Lung (tissue), 12 donors: ENCODE results near the gene KRTAP3-1. TPM values are rescaled to one million over a fixed set of nuclear protein-coding genes. Genes with fewer than 3 reads are reported as not detected.

Experiments used
- ATAC-seq: fragments of 200-7000 bp; cut with Tn5 transposase; one replicate; pipeline ENCODE4 v1.9.1; 2020; ENCODE audit warnings: moderate number of reproducible peaks; ENCODE audit not compliant: insufficient read depth, low FRiP score
- DNase-seq, 3 donors: peaks; one replicate each; pipeline ENCODE4 v3.0.0-alpha.2; 2013 to 2017
- H3K27ac ChIP-seq, 2 donors: one replicate each; pipeline ENCODE4 v1.5.1; 2013; ENCODE audit warnings: mild to moderate bottlenecking in 2 of 2, moderate library complexity in 2 of 2, control low read depth in 1 of 2, inconsistent platforms in 1 of 2, low read depth in 1 of 2, low read length in 1 of 2
- H3K27me3 ChIP-seq, 3 donors: one replicate each; pipeline ENCODE4 v1.5.1; 2013; ENCODE audit warnings: low read length in 2 of 3; ENCODE audit not compliant: control insufficient read depth in 3 of 3, insufficient read depth in 3 of 3
- H3K36me3 ChIP-seq, 4 donors: one replicate each; pipeline ENCODE4 v1.5.1; 2013; ENCODE audit warnings: low read length in 4 of 4, mild to moderate bottlenecking in 1 of 4, moderate library complexity in 1 of 4; ENCODE audit not compliant: control insufficient read depth in 4 of 4, insufficient read depth in 4 of 4
- H3K4me1 ChIP-seq, 5 donors: one replicate each; pipeline ENCODE4 v1.5.1; 2013; ENCODE audit warnings: low read length in 5 of 5, mild to moderate bottlenecking in 2 of 5, moderate library complexity in 1 of 5; ENCODE audit not compliant: control insufficient read depth in 5 of 5, insufficient read depth in 5 of 5
- H3K4me3 ChIP-seq: one replicate; pipeline ENCODE4 v1.5.1; 2013; ENCODE audit warnings: mild to moderate bottlenecking, control low read depth, moderate library complexity
- H3K9ac ChIP-seq, 2 donors: one replicate each; pipeline ENCODE4 v1.5.1; 2013; ENCODE audit warnings: low read length in 2 of 2, control low read depth in 1 of 2; ENCODE audit not compliant: insufficient read depth in 1 of 2
- H3K9me3 ChIP-seq, 4 donors: one replicate each; pipeline ENCODE4 v1.5.1; 2013; ENCODE audit warnings: low read length in 3 of 4, mild to moderate bottlenecking in 1 of 4, moderate library complexity in 1 of 4; ENCODE audit not compliant: control insufficient read depth in 4 of 4, insufficient read depth in 3 of 4
- CTCF ChIP-seq: IDR thresholded peaks from 2 replicates; pipeline ENCODE4 v1.5.1; 2012; ENCODE audit warnings: mild to moderate bottlenecking; ENCODE audit errors: control extremely low read depth, extremely low read depth
- WGBS, 2 donors: extraction: QIAGEN DNeasy Blood & Tissue Kit; methylation state at CpG; one replicate each; pipeline ENCODE4 v1.1.7; 2013; 5-methylcytosine and 5-hydroxymethylcytosine counted together
- polyA plus RNA-seq, 2 donors: library from polyadenylated mRNA; stranded (reverse); fragments of 200-250 nt; gene quantifications; one replicate each; pipeline ENCODE4 v1.2.1, GENCODE V29; 2013
- total RNA-seq, 2 donors: library from RNA; depleted of rRNA in 1 of 2; stranded (reverse); fragments of >200 nt in 1 of 2; gene quantifications; one replicate each; pipeline ENCODE4 v1.2.1, GENCODE V29; 2014 to 2021
- donor health status: control.
- donor health status: control.
- donor health status: Bipolar disorder and iron deficiency.
- donor health status: healthy.
- donor health status: DM: yes; HTN: yes; CAD: no.

The KRTAP3-1 gene
- total and polyA plus RNA-seq, 4 donors, result not detected

GRCh38 chr17:40975516-40975915, 33.4 kb downstream of the KRTAP3-1 start:
- peaks cover 0 to 3% (median 2%) of the 10 kb centered on the region in 5 donors for H3K4me1 ChIP-seq
- ATAC-seq (no peak), DNase-seq (no peak)
- no peaks in the 10 kb centered on the region for H3K9me3 ChIP-seq
- peaks cover 0 to 4% (median 0%) of the 10 kb centered on the region in 3 donors for H3K27me3 ChIP-seq
- H3K27ac ChIP-seq, result no peak overlapping the region
- H3K4me3 ChIP-seq, result no peak overlapping the region
- no peak overlapping the region for H3K9ac ChIP-seq
- H3K36me3 ChIP-seq, result no peaks in the 10 kb centered on the region
- no peak for TF ChIP-seq CTCF

DNA sequence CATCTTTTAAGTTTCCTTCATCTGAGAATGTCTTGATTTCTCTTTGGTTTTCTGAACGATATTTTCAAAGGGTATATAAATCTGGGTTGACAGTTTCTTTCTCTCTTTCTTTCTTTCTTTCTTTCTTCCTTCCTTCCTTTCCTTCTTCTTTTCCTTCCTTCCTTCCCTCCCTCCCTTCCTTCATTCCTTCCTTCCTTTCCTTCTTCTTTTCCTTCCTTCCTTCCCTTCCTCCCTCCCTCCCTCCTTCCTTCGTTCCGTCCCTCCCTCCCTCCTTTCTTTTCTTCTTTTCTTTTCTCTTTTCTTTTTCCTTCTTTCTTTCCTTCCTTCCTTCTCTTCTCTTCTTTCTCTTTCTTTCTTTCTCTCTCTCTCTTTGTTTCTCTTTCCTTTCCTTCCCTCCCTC, 34.6 kb downstream of the KRTAP3-1 start:
- no peak for ATAC-seq
- no peaks in the 10 kb centered on the region for H3K9me3 ChIP-seq
- no peak overlapping the region for H3K9ac ChIP-seq
- peaks cover 0 to 1% (median 0%) of the 10 kb centered on the region in 5 donors for H3K4me1 ChIP-seq
- DNase-seq, result no peak
- H3K36me3 ChIP-seq, result no peaks in the 10 kb centered on the region
- peaks cover 0 to 4% (median 0%) of the 10 kb centered on the region in 3 donors for H3K27me3 ChIP-seq
- H3K4me3 ChIP-seq, result no peak overlapping the region
- no peak for TF ChIP-seq CTCF
- WGBS, 2 donors, result 74 to 93% methylated on average over 3 of the region's 3 CpGs
- no peak overlapping the region for H3K27ac ChIP-seq

DNA sequence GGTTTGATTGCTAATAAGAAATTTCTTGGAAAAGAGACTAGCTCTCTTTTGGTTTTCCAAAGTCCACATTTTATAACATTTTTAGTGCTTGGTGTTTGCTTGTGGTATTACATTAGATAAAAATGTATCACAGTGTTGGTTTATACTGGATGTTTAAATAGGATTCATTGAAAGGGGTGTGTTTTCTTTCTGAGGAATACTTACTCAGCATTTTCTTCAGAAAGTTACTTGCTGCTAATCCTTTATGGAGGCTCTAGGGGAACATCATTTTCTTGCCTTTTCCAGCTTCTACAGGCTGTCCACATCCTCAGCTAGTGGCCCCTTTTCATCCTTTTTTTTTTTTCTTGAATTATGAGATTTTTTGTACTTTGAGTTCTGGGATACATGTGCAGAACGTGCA, 41.3 kb downstream of the KRTAP3-1 start:
- WGBS, 2 donors, result 82 to 94% methylated on average over 1 of the region's 1 CpG
- no peak for TF ChIP-seq CTCF
- H3K27ac ChIP-seq, result no peak overlapping the region
- no peaks in the 10 kb centered on the region for H3K27me3 ChIP-seq
- H3K4me1 ChIP-seq, result no peaks in the 10 kb centered on the region
- no peak overlapping the region for H3K4me3 ChIP-seq
- ATAC-seq (no peak), DNase-seq (no peak)
- H3K9ac ChIP-seq, result no peak overlapping the region
- H3K9me3 ChIP-seq, result no peaks in the 10 kb centered on the region
- no peaks in the 10 kb centered on the region for H3K36me3 ChIP-seq

DNA sequence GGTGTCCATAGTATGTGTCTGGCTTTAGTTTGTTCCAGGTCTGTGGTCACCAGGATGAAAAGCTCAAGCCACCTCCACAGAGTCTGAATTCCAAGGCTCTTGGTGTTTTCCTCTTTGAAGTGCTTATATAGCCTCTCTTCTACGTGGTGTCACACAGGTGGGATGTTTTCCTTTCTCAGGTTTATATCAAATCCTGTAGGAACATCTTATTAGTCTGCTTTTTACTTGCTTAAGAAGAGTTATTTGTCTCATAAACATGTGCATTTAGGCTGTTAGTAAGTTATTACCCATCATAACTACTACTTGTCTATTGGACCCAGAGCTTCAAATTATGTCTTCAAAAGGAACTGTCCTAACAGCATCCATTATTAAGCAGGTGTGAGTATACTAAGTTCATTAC, 42.1 kb downstream of the KRTAP3-1 start, which contains the start of gene KRT39:
Gene KRT39 (minus strand): TSS at position 101 of the 400 bp plus-strand sequence. CDS start 92 bp downstream, at position 9.
- Histone ChIP-seq H3K36me3 (no peaks in the 10 kb centered on the region), H3K9me3 (no peaks in the 10 kb centered on the region), H3K27ac (no peak within 1 kb of the TSS), H3K27me3 (no peaks in the 10 kb centered on the region), H3K9ac (no peak within 1 kb of the TSS), H3K4me1 (no peaks in the 10 kb centered on the region), H3K4me3 (no peak within 1 kb of the TSS)
- 41 to 89% methylated on average over 1 of the region's 1 CpG for WGBS, 2 donors
- no peak for DNase-seq
- no peak for TF ChIP-seq CTCF
- no peak for ATAC-seq
